ENCODE data around the gene CCND3.

The CCND3 gene

DNA sequence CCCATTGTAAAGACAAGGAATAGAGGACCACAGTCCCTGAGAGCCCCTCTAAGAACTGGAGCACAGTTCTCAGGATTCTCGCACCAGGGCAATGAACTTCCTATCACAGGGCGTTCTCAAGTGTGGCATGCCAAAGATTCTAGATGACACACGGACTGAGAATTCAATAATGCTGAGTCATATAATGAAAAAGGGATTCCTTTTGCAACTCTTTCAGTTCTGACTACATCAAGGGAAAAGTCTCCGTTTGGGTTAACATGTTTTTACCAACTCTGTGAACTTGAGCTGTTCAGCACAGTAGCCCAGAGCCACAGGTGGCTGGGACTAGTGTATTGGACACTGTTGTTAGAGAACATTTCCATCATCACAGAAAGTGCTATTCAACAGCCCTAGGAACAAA, 24.1 kb downstream of the CCND3 start:
- Histone ChIP-seq H3K4me1 (ENCODE audit: control insufficient read depth in 1 of 2, insufficient read depth in 1 of 2, low read depth in 1 of 2, low read length in 1 of 2) (peaks cover 40 to 41% of the 10 kb centered on the region in 2 experiments), H3K27me3 (no peaks in the 10 kb centered on the region), H3K36me3 (peaks cover 25% of the 10 kb centered on the region), H3K4me3 (ENCODE audit: low read depth in 1 of 2, low read length in 1 of 2) (no peak overlapping the region), H3K9me3 (no peaks in the 10 kb centered on the region), H3K27ac (no peak overlapping the region)
- TF ChIP-seq, protein P1, sequence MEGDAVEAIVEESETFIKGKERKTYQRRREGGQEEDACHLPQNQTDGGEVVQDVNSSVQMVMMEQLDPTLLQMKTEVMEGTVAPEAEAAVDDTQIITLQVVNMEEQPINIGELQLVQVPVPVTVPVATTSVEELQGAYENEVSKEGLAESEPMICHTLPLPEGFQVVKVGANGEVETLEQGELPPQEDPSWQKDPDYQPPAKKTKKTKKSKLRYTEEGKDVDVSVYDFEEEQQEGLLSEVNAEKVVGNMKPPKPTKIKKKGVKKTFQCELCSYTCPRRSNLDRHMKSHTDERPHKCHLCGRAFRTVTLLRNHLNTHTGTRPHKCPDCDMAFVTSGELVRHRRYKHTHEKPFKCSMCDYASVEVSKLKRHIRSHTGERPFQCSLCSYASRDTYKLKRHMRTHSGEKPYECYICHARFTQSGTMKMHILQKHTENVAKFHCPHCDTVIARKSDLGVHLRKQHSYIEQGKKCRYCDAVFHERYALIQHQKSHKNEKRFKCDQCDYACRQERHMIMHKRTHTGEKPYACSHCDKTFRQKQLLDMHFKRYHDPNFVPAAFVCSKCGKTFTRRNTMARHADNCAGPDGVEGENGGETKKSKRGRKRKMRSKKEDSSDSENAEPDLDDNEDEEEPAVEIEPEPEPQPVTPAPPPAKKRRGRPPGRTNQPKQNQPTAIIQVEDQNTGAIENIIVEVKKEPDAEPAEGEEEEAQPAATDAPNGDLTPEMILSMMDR (IDR thresholded peaks at IDR 0.05): no peak

DNA sequence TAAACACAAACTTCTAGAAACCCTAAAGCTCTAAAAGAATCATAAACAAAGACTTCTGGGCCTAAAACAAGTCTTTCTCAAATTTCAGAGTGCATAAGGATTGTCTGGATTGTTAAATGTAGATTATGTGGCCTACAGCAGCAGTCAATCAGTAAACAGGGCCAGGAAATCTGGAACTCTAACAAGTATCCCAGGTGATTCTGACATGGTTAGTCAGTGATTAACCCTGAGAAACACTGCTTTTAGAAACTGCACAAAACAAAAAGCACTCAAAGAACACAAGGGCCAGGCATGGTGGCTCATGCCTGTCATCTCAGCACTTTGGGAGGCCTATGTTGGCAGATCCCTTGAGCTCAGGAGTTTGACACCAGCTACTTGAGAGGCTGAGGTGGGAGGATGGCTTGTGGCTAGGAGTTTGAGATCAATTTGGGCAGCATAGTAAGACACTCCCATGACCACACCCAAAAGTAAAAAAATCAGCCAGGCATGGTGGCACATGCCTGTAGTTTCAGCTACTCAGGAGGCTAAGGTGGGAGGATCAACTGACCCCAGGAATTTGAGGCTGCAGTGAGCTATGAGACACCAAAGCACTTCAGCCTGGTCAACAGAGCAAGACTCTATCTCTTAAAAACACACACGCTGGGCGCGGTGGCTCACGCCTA, 26.6 kb downstream of the CCND3 start:
- no peaks in the 10 kb centered on the region for H3K9me3 ChIP-seq
- H3K36me3 ChIP-seq: peaks cover 32% of the 10 kb centered on the region
- TF ChIP-seq, protein P1 (IDR thresholded peaks at IDR 0.05): no peak
- H3K4me3 ChIP-seq (ENCODE audit: low read depth in 1 of 2, low read length in 1 of 2): no peak overlapping the region
- peaks cover 23 to 24% of the 10 kb centered on the region in 2 experiments for H3K4me1 ChIP-seq (ENCODE audit: control insufficient read depth in 1 of 2, insufficient read depth in 1 of 2, low read depth in 1 of 2, low read length in 1 of 2)
- peak overlapping the region; percentile 72 for H3K27ac ChIP-seq
- H3K27me3 ChIP-seq: no peaks in the 10 kb centered on the region

DNA sequence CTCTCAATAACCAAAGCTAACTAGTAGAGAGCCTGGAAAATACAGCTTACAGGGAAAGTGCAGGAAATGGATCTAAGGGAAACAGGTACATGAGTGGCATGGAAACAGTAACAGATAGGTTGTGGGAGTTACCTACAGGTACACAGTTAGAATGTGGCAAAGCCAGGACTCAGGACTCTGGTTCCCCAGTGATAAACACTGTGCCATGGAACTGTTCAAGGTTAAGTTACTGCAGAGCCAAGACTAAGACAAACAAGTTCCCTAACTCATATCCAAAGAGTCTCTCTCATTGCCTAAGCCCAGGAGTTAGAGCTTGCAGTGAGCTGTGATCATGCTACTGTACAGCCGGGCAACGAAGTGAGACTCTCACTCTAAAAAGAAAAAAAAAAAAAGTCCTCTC, 27.3 kb downstream of the CCND3 start:
- TF ChIP-seq, protein P1 (IDR thresholded peaks at IDR 0.05): no peak
- Histone ChIP-seq H3K27me3 (no peaks in the 10 kb centered on the region), H3K4me3 (ENCODE audit: low read depth in 1 of 2, low read length in 1 of 2) (no peak overlapping the region), H3K9me3 (no peaks in the 10 kb centered on the region), H3K36me3 (peaks cover 36% of the 10 kb centered on the region), H3K27ac (peak overlapping the region; percentile 72), H3K4me1 (ENCODE audit: control insufficient read depth in 1 of 2, insufficient read depth in 1 of 2, low read depth in 1 of 2, low read length in 1 of 2) (peaks cover 16 to 20% of the 10 kb centered on the region in 2 experiments)

DNA sequence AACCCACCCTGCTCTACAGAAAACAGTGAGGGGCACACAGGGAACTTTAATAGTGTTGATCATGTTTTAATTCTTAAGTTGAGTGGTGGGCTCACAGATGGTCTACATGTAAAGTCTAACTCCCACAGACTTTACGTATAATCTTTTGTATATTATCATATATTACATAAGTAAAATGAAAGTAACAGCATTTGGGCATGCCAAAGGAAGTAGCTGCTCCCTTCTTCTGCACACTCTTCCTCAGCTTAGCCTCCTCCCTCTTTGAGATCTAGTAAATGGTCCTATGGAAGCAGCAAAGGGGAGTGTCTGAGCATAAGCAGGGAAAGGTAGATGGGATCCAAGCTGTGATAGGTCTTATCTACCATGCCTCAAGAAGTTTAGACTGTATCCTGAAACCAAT, 31.9 kb downstream of the CCND3 start:
- no peaks in the 10 kb centered on the region for H3K27me3 ChIP-seq
- H3K4me3 ChIP-seq (ENCODE audit: low read depth in 1 of 2, low read length in 1 of 2): no peak overlapping the region
- H3K27ac ChIP-seq: no peak overlapping the region
- no peaks in the 10 kb centered on the region for H3K9me3 ChIP-seq
- H3K4me1 ChIP-seq (ENCODE audit: control insufficient read depth in 1 of 2, insufficient read depth in 1 of 2, low read depth in 1 of 2, low read length in 1 of 2): peaks cover 13 to 17% of the 10 kb centered on the region in 2 experiments
- peaks cover 59% of the 10 kb centered on the region for H3K36me3 ChIP-seq
- TF ChIP-seq, protein P1 (IDR thresholded peaks at IDR 0.05): no peak

DNA sequence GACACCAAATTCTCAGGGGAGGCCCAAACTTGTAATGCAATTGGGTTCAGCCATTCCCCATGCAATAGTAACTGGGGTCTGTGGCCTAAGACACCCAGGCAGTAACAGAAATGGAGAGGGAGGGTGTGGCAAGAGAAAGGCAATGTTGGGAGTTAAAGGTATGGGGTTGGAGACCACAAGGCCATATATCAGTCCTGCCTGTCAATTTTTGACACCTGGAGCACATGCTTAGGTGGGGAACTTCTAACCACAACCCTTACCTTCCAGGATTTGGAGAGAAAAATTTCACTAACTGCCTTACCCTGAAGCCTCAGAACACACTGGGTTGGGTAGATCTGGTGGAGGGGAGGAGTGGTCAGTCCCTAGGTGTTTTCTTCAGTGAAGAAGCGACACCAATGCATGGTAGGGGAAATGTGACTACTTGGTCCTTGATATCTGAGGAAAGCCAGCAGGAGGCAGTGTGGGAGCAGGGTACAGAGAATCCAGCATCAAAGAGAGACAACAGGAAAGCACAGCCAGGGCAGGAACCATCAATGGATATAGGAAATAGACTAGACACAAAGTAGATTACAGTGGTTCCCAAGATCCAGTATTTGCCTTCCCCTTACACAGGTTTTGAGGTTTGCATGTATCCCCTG, 39.6 kb downstream of the CCND3 start:
- H3K27me3 ChIP-seq: no peaks in the 10 kb centered on the region
- no peaks in the 10 kb centered on the region for H3K9me3 ChIP-seq
- H3K4me3 ChIP-seq (ENCODE audit: low read depth in 1 of 2, low read length in 1 of 2): no peak overlapping the region
- peaks cover 15 to 19% of the 10 kb centered on the region in 2 experiments for H3K4me1 ChIP-seq (ENCODE audit: control insufficient read depth in 1 of 2, insufficient read depth in 1 of 2, low read depth in 1 of 2, low read length in 1 of 2)
- TF ChIP-seq, protein P1 (IDR thresholded peaks at IDR 0.05): peak; percentile 23
- peaks cover 27% of the 10 kb centered on the region for H3K36me3 ChIP-seq
- H3K27ac ChIP-seq: peak overlapping the region; percentile 67
